CD4-positive, CD25-positive, alpha-beta regulatory T cell (primary cell): Measurements from ENCODE around the gene C19orf73. TPM values are rescaled to one million over a fixed set of nuclear protein-coding genes. Genes with fewer than 3 reads are reported as not detected.

Experiments
- ATAC-seq, 2 donors: fragments of 150-1000 bp; cut with Tn5 transposase; one replicate each; pipeline ENCODE4 v1.10.0; 2021; ENCODE audit warnings: low read depth in 2 of 2, moderate number of reproducible peaks in 2 of 2, moderate library complexity in 1 of 2
- DNase-seq, 3 donors: peaks; one replicate each; pipeline versions ENCODE4 v3.0.0 to v3.0.0-alpha.2; 2012 to 2022; ENCODE audit warnings: mixed read lengths in 1 of 3
- H3K27ac ChIP-seq: one replicate; pipeline ENCODE4 v1.7.0; 2013; ENCODE audit warnings: mild to moderate bottlenecking, low read length; ENCODE audit not compliant: insufficient read depth, poor library complexity, severe bottlenecking
- H3K27me3 ChIP-seq: one replicate; pipeline ENCODE4 v1.7.0; 2013; ENCODE audit warnings: low read length; ENCODE audit not compliant: control insufficient read depth, insufficient read depth
- H3K36me3 ChIP-seq: one replicate; pipeline ENCODE4 v1.7.0; 2013; ENCODE audit warnings: mild to moderate bottlenecking, low read length, moderate library complexity; ENCODE audit not compliant: control insufficient read depth, insufficient read depth
- H3K4me1 ChIP-seq: 2 replicates; pipeline ENCODE4 v1.7.0; 2013; ENCODE audit warnings: mild to moderate bottlenecking, low read length; ENCODE audit not compliant: insufficient read depth, control insufficient read depth, poor library complexity, severe bottlenecking
- H3K4me3 ChIP-seq: one replicate; pipeline ENCODE4 v1.7.0; 2013; ENCODE audit warnings: low read depth, mild to moderate bottlenecking, low read length, moderate library complexity
- H3K9me3 ChIP-seq, 2 experiments: 1 replicate in 1 of 2; 2 replicates in 1 of 2; pipeline ENCODE4 v1.7.0; 2013; ENCODE audit warnings: low read length in 2 of 2, mild to moderate bottlenecking in 1 of 2, moderate library complexity in 1 of 2; ENCODE audit not compliant: control insufficient read depth in 2 of 2
- H3K27ac Mint-ChIP-seq, 3 donors: one replicate each; pipeline ENCODE4 v1.8.0; 2020 to 2022; ENCODE audit warnings: mild to moderate bottlenecking in 3 of 3, mixed read lengths in 3 of 3, moderate library complexity in 2 of 3
- H3K27me3 Mint-ChIP-seq: one replicate; pipeline ENCODE4 v1.8.0; 2022; ENCODE audit warnings: mild to moderate bottlenecking, mixed read lengths
- H3K36me3 Mint-ChIP-seq: one replicate; pipeline ENCODE4 v1.8.0; 2020; ENCODE audit warnings: mixed read lengths
- H3K4me1 Mint-ChIP-seq, 4 donors: one replicate each; pipeline ENCODE4 v1.8.0; 2020 to 2022; ENCODE audit warnings: mixed read lengths in 4 of 4, mild to moderate bottlenecking in 1 of 4
- H3K4me3 Mint-ChIP-seq, 4 donors: one replicate each; pipeline ENCODE4 v1.8.0; 2020 to 2022; ENCODE audit warnings: mild to moderate bottlenecking in 4 of 4, mixed read lengths in 4 of 4, moderate library complexity in 3 of 4
- H3K9me3 Mint-ChIP-seq, 7 donors: one replicate each; pipeline ENCODE4 v1.8.0; 2020 to 2022; ENCODE audit warnings: mixed read lengths in 7 of 7, mild to moderate bottlenecking in 3 of 7, moderate library complexity in 2 of 7
- polyA plus RNA-seq, 4 donors: library from polyadenylated mRNA; unstranded; fragments of 300-500 nt; fragmentation: Illumina TruSeq; gene quantifications; one replicate each; pipeline ENCODE4 v1.2.3, GENCODE V29; 2021
- total RNA-seq: library from RNA; stranded (reverse); gene quantifications from one replicate; pipeline ENCODE4 v1.2.3, GENCODE V29; 2022

Gene C19orf73
- total and polyA plus RNA-seq, 5 donors from 2014 or later, result 1.1 to 3.7 (median 1.7) TPM

GRCh38 chr19:49102303-49102702, 16.6 kb downstream of the C19orf73 start:
- H3K9me3 Mint-ChIP-seq, result no peaks in the 10 kb centered on the region
- ATAC-seq, result no peak
- peaks cover 2 to 16% (median 8%) of the 10 kb centered on the region in 4 donors for H3K4me1 Mint-ChIP-seq
- peaks cover 74% of the 10 kb centered on the region for H3K36me3 ChIP-seq
- no peaks in the 10 kb centered on the region for H3K9me3 ChIP-seq
- H3K27ac Mint-ChIP-seq, result no peak overlapping the region
- H3K27me3 Mint-ChIP-seq, result no peaks in the 10 kb centered on the region
- no peak for DNase-seq
- no peaks in the 10 kb centered on the region for H3K27me3 ChIP-seq
- no peak overlapping the region for H3K4me3 ChIP-seq
- no peak overlapping the region for H3K27ac ChIP-seq
- H3K36me3 Mint-ChIP-seq, result peaks cover 39% of the 10 kb centered on the region
- no peak overlapping the region for H3K4me3 Mint-ChIP-seq
- H3K4me1 ChIP-seq, result no peaks in the 10 kb centered on the region

DNA sequence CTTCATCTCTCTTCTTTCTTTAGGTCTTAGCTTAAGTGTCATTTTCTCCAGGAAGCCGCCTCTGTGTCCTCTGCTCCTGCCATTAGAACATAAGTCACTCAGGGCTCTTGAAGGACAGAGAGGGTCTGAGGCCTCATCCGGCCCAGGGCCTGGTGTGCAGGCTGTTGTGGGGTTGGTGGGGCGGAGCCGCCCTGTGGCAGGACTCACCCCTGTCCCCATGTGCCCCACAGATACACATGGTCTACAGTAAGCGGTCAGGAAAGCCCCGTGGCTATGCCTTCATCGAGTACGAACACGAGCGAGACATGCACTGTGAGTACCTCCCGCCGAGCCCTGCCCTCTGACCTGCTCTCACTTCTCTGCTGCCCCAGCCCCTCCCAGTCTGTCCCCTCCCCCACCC, 17.8 kb downstream of the C19orf73 start:
- H3K9me3 Mint-ChIP-seq, result no peaks in the 10 kb centered on the region
- no peaks in the 10 kb centered on the region for H3K4me1 ChIP-seq
- H3K27ac Mint-ChIP-seq, result no peak overlapping the region
- no peak for ATAC-seq
- H3K4me1 Mint-ChIP-seq, result peaks cover 2 to 10% (median 3%) of the 10 kb centered on the region in 4 donors
- H3K27me3 ChIP-seq, result no peaks in the 10 kb centered on the region
- no peak overlapping the region for H3K4me3 Mint-ChIP-seq
- no peaks in the 10 kb centered on the region for H3K9me3 ChIP-seq
- H3K27ac ChIP-seq, result no peak overlapping the region
- no peak for DNase-seq
- no peaks in the 10 kb centered on the region for H3K27me3 Mint-ChIP-seq
- peaks cover 65% of the 10 kb centered on the region for H3K36me3 ChIP-seq
- H3K36me3 Mint-ChIP-seq, result peaks cover 30% of the 10 kb centered on the region
- H3K4me3 ChIP-seq, result no peak overlapping the region

DNA sequence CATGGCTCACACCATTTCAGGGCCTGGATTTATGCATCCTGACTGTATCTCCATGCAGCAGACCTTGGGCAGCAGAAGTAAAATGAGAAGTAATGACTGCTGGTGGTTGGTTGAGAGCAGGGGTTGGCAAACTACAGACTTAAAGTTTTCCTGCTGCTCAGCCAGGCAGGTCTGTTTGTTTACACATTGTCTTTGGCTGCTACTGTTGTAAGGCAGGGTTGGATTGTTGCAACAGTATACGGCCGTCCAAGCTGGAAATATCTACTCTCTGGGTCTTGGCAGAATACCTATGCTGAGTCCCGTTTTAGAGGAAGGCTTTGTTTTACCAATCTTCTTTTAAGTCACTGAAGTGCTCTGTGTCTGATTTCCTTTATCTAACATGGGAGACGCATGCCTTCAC, 20.1 kb downstream of the C19orf73 start:
- no peaks in the 10 kb centered on the region for H3K9me3 ChIP-seq
- DNase-seq, result no peak
- Mint-ChIP-seq H3K4me1 (peaks cover 4 to 20% (median 7%) of the 10 kb centered on the region in 4 donors), H3K27ac (no peak overlapping the region), H3K36me3 (peaks cover 23% of the 10 kb centered on the region), H3K27me3 (no peaks in the 10 kb centered on the region), H3K9me3 (no peaks in the 10 kb centered on the region), H3K4me3 (no peak overlapping the region)
- no peaks in the 10 kb centered on the region for H3K4me1 ChIP-seq
- H3K36me3 ChIP-seq, result peaks cover 68% of the 10 kb centered on the region
- no peaks in the 10 kb centered on the region for H3K27me3 ChIP-seq
- no peak for ATAC-seq
- H3K4me3 ChIP-seq, result no peak overlapping the region
- H3K27ac ChIP-seq, result no peak overlapping the region

- Mint-ChIP-seq H3K27me3 (no peaks in the 10 kb centered on the region), H3K36me3 (peaks cover 23% of the 10 kb centered on the region), H3K9me3 (no peaks in the 10 kb centered on the region), H3K4me1 (peaks cover 4 to 20% (median 7%) of the 10 kb centered on the region in 4 donors), H3K27ac (no peak overlapping the region), H3K4me3 (no peak overlapping the region)
- no peaks in the 10 kb centered on the region for H3K27me3 ChIP-seq
- no peak overlapping the region for H3K27ac ChIP-seq
- ATAC-seq (peak; percentile 79 to 82), DNase-seq (peak; percentile 64 to 80 (median 77))
- no peaks in the 10 kb centered on the region for H3K4me1 ChIP-seq
- no peak overlapping the region for H3K4me3 ChIP-seq
- H3K36me3 ChIP-seq, result peaks cover 72% of the 10 kb centered on the region
- no peaks in the 10 kb centered on the region for H3K9me3 ChIP-seq
Observed at GRCh38 chr19:49097453-49098288, 21.3 kb downstream of the C19orf73 start.

- peaks cover 24% of the 10 kb centered on the region for H3K36me3 Mint-ChIP-seq
- no peaks in the 10 kb centered on the region for H3K27me3 Mint-ChIP-seq
- H3K4me3 Mint-ChIP-seq, result peak overlapping the region in 2 of 4 donors; percentile 22 to 69
- peaks cover 5 to 27% (median 9%) of the 10 kb centered on the region in 4 donors for H3K4me1 Mint-ChIP-seq
- no peak overlapping the region for H3K27ac ChIP-seq
- no peak overlapping the region for H3K4me3 ChIP-seq
- DNase-seq (no peak), ATAC-seq (no peak)
- no peak overlapping the region for H3K27ac Mint-ChIP-seq
- no peaks in the 10 kb centered on the region for H3K4me1 ChIP-seq
- H3K36me3 ChIP-seq, result peaks cover 76% of the 10 kb centered on the region
- no peaks in the 10 kb centered on the region for H3K9me3 Mint-ChIP-seq
- H3K27me3 ChIP-seq, result no peaks in the 10 kb centered on the region
- H3K9me3 ChIP-seq, result no peaks in the 10 kb centered on the region
Observed at GRCh38 chr19:49094505-49095482, 24.1 kb downstream of the C19orf73 start.

- Histone ChIP-seq H3K27me3 (no peaks in the 10 kb centered on the region), H3K36me3 (peaks cover 72% of the 10 kb centered on the region), H3K9me3 (no peaks in the 10 kb centered on the region), H3K27ac (no peak overlapping the region), H3K4me1 (peaks cover 7% of the 10 kb centered on the region), H3K4me3 (no peak overlapping the region)
- ATAC-seq (no peak), DNase-seq (no peak)
- Mint-ChIP-seq H3K4me1 (peaks cover 4 to 38% (median 16%) of the 10 kb centered on the region in 4 donors), H3K9me3 (no peaks in the 10 kb centered on the region), H3K4me3 (no peak overlapping the region), H3K27ac (no peak overlapping the region), H3K36me3 (peaks cover 17% of the 10 kb centered on the region), H3K27me3 (no peaks in the 10 kb centered on the region)
Observed at GRCh38 chr19:49092686-49093085, 26.3 kb downstream of the C19orf73 start.

DNA sequence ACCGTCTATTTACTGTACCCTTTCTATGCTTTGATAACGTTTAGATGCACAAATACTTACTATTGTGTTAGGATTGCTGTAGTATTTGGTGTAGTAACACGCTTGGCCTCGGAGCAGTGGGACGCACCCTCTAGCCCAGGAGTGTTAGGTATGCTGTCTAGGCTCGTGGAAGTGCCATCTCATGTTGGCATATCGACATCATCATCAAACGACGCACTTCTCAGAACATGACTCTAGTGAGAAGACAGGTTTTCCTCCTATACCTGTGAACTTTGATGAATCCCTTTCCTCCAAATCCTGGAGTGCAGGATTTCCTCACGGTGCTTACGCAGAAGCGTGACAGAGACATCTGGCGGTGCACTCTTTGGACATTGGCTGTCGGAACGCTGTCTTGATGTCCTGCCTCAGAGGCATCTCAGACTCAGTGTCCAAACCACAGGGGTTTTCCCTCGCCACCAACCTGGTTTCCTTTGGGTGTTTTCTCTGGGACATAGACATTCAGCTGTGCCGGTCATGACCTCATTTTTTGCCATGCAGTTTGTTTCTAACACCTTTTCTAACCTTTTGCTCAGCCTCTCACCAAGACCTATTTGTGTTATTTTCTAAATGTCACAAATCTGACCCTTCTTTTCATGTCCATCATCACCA, 27.4 kb downstream of the C19orf73 start:
- Mint-ChIP-seq H3K4me3 (peak overlapping the region in 1 of 4 donors; percentile 61), H3K27ac (peak overlapping the region in 1 of 3 donors; percentile 26), H3K36me3 (peaks cover 20% of the 10 kb centered on the region), H3K9me3 (no peaks in the 10 kb centered on the region), H3K4me1 (peaks cover 0 to 46% (median 23%) of the 10 kb centered on the region in 4 donors), H3K27me3 (no peaks in the 10 kb centered on the region)
- H3K9me3 ChIP-seq, result no peaks in the 10 kb centered on the region
- H3K4me1 ChIP-seq, result peaks cover 19% of the 10 kb centered on the region
- DNase-seq (no peak), ATAC-seq (no peak)
- no peaks in the 10 kb centered on the region for H3K27me3 ChIP-seq
- H3K36me3 ChIP-seq, result peaks cover 70% of the 10 kb centered on the region
- no peak overlapping the region for H3K27ac ChIP-seq
- H3K4me3 ChIP-seq, result no peak overlapping the region
